Myocyte (in vitro differentiated cells): ENCODE measurements around the gene ECHDC1. TPM values are rescaled to one million over a fixed set of nuclear protein-coding genes. Genes with fewer than 3 reads are reported as not detected.
"Not testable (repeated sequence)": the region's sequence is repeated elsewhere in the genome, so short reads cannot be mapped to it uniquely, and the experiment has no call there.

Experiments used
- DNase-seq: peaks from one replicate; pipeline ENCODE4 v3.0.0-alpha.2; 2012; ENCODE audit warnings: low read depth
- polyA plus RNA-seq: library from polyadenylated mRNA; unstranded; fragments of >200 nt; gene quantifications from one replicate; pipeline ENCODE4 v1.2.1, GENCODE V29; 2012; ENCODE audit warnings: missing spikeins
- total RNA-seq: library from RNA; depleted of rRNA; stranded (reverse); fragments of >200 nt; gene quantifications from 2 replicates; pipeline ENCODE4 v1.2.3, GENCODE V29; 2014

The ECHDC1 gene, protein sequence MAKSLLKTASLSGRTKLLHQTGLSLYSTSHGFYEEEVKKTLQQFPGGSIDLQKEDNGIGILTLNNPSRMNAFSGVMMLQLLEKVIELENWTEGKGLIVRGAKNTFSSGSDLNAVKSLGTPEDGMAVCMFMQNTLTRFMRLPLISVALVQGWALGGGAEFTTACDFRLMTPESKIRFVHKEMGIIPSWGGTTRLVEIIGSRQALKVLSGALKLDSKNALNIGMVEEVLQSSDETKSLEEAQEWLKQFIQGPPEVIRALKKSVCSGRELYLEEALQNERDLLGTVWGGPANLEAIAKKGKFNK
- 70.2 and 81.7 TPM in 2 replicates for total RNA-seq
- polyA plus RNA-seq: 40.9 TPM

- DNase-seq: peak; percentile 82
Measured at GRCh38 chr6:127342946-127343808, at the start of gene ECHDC1. ECHDC1 (minus strand) TSS chr6:127343609; CDS start chr6:127331028, 12,581 bp downstream.

DNA sequence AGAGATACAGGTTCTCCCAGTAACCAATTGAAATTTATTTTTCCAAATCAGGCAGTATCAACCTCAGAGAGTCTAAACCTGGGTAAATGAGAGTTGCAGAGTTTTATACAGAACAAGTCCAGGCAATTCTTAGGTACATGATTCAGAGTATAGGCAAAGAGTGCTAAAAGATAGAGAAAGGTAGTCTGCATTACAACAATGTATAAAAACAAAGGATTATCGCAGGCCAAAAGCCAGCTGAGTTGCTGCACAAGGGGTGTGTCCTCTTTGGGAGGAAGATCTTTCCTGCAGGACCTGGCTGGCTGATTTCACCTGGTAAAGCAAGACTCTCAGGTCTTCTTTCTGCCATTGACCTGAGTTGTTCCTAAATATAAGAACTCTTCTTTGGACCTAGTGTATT, 48.9 kb upstream of the ECHDC1 start:
- no peak for DNase-seq

- no peak for DNase-seq
Measured at GRCh38 chr6:127391094-127391953, 47.9 kb upstream of the ECHDC1 start.

- no peak for DNase-seq
Measured at GRCh38 chr6:127389706-127390105, 46.3 kb upstream of the ECHDC1 start.

- no peak for DNase-seq
Measured at GRCh38 chr6:127385668-127386430, 42.4 kb upstream of the ECHDC1 start.

GRCh38 chr6:127384848-127385247, 41.4 kb upstream of the ECHDC1 start:
- DNase-seq: not testable (repeated sequence)

DNA sequence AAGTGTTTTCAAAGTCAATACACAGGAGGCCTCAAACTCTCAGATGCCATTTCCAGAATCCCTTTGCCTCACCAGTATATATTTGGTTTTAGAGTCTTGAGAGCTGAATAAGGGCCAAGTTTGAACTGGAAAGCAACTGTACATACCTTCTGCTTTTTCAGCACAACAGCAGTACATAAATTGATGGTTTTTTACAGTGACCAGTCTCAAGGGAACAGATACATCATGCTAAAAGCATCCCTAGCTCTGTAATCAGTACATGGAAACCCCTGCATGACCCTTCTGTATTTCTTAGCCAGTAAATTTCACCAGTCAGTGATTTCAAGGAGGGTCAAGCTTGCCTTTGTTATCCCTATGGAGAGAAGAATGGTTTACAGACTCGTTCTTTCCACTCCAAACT, 40.6 kb upstream of the ECHDC1 start:
- peak; percentile 20 for DNase-seq

- DNase-seq: no peak
Measured at GRCh38 chr6:127382413-127382812, 39.0 kb upstream of the ECHDC1 start.

- no peak for DNase-seq
Measured at GRCh38 chr6:127381384-127381783, 38.0 kb upstream of the ECHDC1 start.

DNA sequence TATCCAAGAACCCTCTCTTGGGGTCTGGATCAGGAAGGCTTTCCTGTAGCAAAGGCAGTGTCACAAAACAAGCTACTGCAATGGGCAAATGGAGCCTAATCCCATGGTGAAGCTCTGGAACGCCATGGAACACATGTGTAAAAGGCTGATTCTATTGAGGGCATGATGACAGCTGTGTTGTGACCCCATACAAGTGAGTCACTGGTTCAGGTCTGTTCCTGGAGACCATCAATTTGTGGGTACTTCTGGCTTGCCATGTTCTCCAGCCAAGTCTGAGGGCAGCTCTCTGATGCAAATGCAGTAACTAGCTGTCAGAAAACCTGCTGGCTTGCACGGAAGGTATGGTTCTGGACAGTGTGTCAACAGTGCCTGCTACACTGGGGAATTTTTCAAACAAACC, 33.3 kb upstream of the ECHDC1 start:
- DNase-seq: peak; percentile 89

DNA sequence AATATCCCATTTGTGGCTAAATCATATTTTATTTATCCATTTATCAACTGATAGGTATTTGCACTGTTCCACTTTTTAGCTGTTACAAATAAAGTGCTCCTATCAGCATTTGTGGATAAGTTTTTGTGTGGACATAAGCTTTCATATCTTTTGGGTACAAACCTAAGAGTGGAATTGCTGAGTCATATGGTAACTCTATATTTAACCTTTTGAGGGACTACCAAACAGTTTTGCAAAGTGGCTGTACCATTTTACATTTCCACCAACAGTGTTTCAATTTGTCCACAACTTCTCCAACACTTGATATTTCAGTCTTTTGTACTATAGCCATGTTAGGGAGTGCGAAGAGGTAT, 23.6 kb upstream of the ECHDC1 start:
- DNase-seq: no peak

GRCh38 chr6:127366282-127367022, 23.0 kb upstream of the ECHDC1 start:
- peak; percentile 93 for DNase-seq

DNA sequence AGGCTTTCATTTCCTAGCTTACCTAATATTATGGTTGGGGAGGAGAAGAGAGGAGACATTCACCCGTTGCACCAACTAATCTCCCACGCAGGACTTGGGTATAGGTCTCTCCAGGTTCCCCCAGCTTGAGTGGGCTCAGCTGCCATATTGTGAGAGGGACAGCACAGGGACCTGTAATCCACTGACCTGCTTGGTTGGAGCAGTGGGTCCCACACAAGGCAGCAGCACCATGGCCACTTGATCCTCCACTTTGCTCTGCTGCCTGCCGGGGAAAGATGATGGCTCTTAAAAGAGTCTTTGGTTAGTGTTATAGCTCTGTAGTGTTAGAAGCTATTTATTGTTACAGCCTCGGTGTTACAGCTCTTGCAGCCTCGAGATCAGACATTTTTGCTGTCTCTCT, 22.5 kb upstream of the ECHDC1 start:
- no peak for DNase-seq

- no peak for DNase-seq
Measured at GRCh38 chr6:127352524-127352923, 9.1 kb upstream of the ECHDC1 start.

DNA sequence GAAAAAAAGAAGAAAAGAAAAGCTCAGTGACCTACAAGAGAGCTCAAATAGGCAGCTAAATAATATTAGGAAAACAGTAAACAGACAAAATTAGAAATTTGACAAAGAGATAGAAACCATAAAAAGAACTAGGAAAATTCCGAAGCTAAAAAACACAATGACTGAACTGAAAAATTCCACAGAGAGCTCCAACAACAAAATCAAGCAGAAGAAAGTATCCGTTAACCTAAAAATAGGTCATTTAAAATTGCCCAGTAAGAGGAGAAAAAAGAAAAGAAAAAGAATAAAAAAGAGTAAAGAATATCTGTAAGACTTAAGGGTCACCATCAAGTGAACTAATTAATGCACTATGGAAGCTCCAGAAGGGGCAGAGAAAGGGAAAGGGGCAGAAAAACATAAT, 6.6 kb upstream of the ECHDC1 start:
- DNase-seq: no peak

GRCh38 chr6:127348028-127348661, 4.7 kb upstream of the ECHDC1 start:
- no peak for DNase-seq

DNA sequence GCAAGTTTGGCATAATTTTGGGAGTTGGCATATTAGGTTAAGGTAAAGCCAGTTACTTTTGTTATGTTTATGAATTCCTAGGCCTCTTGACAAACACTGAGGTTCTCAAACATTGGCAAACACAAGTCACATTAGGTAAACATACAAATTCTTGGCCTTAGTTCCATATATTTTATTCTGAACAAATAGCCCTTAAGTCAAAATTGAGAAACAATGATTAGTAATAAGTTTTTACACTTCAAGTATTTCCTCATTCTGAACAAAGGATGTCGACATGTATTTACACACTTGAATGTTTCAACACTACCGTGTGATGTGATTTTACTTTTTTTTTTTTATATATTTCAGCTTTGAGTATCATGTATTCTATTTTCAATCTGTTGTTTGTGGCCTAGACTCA, 3.8 kb upstream of the ECHDC1 start:
- no peak for DNase-seq

GRCh38 chr6:127345521-127345920, 2.1 kb upstream of the ECHDC1 start:
- no peak for DNase-seq

DNA sequence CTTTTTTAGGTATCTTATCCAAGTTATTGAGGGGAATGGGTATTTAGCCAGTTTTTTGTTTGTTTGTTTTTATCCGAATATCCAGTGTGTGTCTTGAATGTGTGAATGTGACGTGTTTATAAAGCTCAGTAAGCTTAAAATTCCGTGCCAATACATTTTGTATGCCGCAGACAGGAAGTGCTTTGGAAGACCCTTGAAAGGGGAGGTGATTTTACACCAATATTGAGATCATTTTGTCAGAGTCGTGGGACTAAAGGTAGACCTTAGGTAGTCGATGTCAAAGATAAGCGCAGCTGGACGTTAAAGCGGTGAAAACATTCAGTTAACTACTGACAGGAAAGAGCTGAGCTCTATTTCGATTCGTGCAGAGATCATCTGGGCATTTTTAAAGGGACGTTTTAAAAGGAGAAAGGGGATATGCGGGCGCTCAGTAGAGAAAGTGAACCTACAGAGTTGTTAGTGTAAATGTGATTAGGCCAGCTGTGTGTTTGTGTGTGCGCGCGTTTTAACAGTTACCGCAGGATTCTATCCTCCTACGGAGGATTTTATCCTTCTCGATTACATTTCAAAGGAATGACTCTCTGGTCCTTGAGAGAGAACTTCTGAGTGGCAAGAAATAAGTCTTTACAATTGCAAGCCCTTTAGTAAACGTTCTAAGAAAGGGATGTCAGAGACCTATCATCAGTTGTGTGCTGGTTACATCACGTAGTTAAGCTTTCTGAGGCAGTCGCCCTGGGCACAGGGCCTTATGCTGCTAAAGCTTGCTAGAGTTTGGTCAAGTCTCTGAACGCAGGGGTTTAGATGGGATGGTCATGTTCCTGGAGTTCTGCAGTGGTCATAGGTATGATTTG, 625 bp upstream of the ECHDC1 start:
- DNase-seq: peak; percentile 31
